Activated naive CD4-positive, alpha-beta T cell treated with Interleukin-2 at 50 U/mL for 16 hours (primary cell): ENCODE results near the gene SELE.

Experiments
- DNase-seq: peaks from one replicate; pipeline ENCODE4 v3.0.0-alpha.2; 2020

Gene SELE

DNA sequence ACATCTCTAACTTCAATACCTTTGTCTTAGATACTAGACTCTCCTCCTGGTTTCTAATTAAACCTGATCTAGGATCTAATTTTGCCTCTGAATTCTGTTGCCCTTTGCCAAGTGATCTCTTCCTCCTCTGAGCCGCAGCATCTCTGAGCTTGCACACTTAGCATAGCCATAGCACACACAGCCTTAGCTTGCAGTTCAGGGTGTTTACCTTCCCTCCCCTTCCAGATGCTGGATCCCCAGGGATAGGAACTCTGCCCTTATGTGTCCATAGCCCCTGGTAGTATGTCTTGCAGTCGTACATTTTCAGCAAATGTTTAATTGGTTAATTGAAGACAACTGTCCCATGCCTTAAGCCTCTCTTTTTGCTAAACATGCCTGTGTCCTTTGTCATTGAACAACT lies 52.7 kb downstream of the SELE start:
- DNase-seq = no peak

GRCh38 chr1:169680377-169681019 lies 53.4 kb downstream of the SELE start:
- DNase-seq = peak; percentile 54

- DNase-seq = no peak
Observed at GRCh38 chr1:169679692-169680091, 54.2 kb downstream of the SELE start.

DNA sequence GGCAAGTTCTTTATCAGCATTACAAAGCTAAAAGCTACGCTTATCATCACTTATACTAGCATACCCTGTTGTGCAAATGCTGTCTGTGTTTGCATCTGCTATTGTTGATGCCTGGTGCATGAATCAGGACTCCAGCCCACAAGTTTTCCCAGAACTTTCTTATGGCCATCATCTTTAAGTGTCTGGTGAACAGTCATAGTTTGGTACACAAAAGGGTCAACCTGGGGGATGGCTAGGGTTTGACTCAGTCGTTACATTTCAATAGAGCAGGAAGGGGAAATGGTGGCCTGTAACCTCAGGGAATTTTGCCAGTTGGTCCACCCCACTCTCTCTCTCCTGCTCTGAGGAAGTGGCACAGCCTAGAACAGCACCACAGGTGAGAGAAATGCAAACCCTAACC lies 57.9 kb downstream of the SELE start:
- no peak for DNase-seq
